ENCODE measurements around the gene HOXC9.

Gene HOXC9

GRCh38 chr12:53993162-53994008 lies 6.6 kb upstream of the HOXC9 start:
- Histone ChIP-seq H3K27ac (no peak overlapping the region), H3K4me3 (ENCODE audit: low read depth, low read length) (no peak overlapping the region), H3K27me3 (ENCODE audit: insufficient read depth, low read depth, severe bottlenecking) (no peaks in the 10 kb centered on the region), H3K36me3 (no peaks in the 10 kb centered on the region), H3K9me3 (ENCODE audit: severe bottlenecking) (no peaks in the 10 kb centered on the region)
- DNase-seq, result no peak
- TF ChIP-seq CTCF (IDR thresholded peaks at IDR 0.05; ENCODE audit: low read depth, low read length), result no peak

- TF ChIP-seq CTCF (IDR thresholded peaks at IDR 0.05; ENCODE audit: low read depth, low read length), result no peak
- Histone ChIP-seq H3K9me3 (ENCODE audit: severe bottlenecking) (no peaks in the 10 kb centered on the region), H3K27ac (no peak overlapping the region), H3K4me3 (ENCODE audit: low read depth, low read length) (no peak overlapping the region), H3K36me3 (no peaks in the 10 kb centered on the region), H3K27me3 (ENCODE audit: insufficient read depth, low read depth, severe bottlenecking) (no peaks in the 10 kb centered on the region)
- DNase-seq, result no peak
These were observed 6.0 kb upstream of the HOXC9 start for GRCh38 chr12:53994009-53994263.

GRCh38 chr12:53994264-53995001 lies 5.5 kb upstream of the HOXC9 start:
- Histone ChIP-seq H3K27ac (peak overlapping the region; percentile 95), H3K36me3 (no peaks in the 10 kb centered on the region), H3K9me3 (ENCODE audit: severe bottlenecking) (no peaks in the 10 kb centered on the region), H3K27me3 (ENCODE audit: insufficient read depth, low read depth, severe bottlenecking) (no peaks in the 10 kb centered on the region), H3K4me3 (ENCODE audit: low read depth, low read length) (no peak overlapping the region)
- no peak for DNase-seq
- no peak for TF ChIP-seq CTCF (IDR thresholded peaks at IDR 0.05; ENCODE audit: low read depth, low read length)

- Histone ChIP-seq H3K4me3 (ENCODE audit: low read depth, low read length) (peak overlapping the region; percentile 49), H3K27me3 (ENCODE audit: insufficient read depth, low read depth, severe bottlenecking) (no peaks in the 10 kb centered on the region), H3K36me3 (no peaks in the 10 kb centered on the region), H3K9me3 (ENCODE audit: severe bottlenecking) (no peaks in the 10 kb centered on the region), H3K27ac (peak overlapping the region; percentile 95)
- no peak for DNase-seq
- TF ChIP-seq CTCF (IDR thresholded peaks at IDR 0.05; ENCODE audit: low read depth, low read length), result no peak
These were observed 5.0 kb upstream of the HOXC9 start for GRCh38 chr12:53995002-53995377.

GRCh38 chr12:53995378-53996239 lies 4.4 kb upstream of the HOXC9 start:
- Histone ChIP-seq H3K9me3 (ENCODE audit: severe bottlenecking) (no peaks in the 10 kb centered on the region), H3K27me3 (ENCODE audit: insufficient read depth, low read depth, severe bottlenecking) (no peaks in the 10 kb centered on the region), H3K27ac (peak overlapping the region; percentile 95), H3K36me3 (no peaks in the 10 kb centered on the region), H3K4me3 (ENCODE audit: low read depth, low read length) (peak overlapping the region; percentile 49)
- no peak for TF ChIP-seq CTCF (IDR thresholded peaks at IDR 0.05; ENCODE audit: low read depth, low read length)
- no peak for DNase-seq
